ENCODE results near the gene PADI3.
A peak's percentile ranks its signal among the peaks of the same experiment; 100 is the strongest.

PADI3 gene, protein sequence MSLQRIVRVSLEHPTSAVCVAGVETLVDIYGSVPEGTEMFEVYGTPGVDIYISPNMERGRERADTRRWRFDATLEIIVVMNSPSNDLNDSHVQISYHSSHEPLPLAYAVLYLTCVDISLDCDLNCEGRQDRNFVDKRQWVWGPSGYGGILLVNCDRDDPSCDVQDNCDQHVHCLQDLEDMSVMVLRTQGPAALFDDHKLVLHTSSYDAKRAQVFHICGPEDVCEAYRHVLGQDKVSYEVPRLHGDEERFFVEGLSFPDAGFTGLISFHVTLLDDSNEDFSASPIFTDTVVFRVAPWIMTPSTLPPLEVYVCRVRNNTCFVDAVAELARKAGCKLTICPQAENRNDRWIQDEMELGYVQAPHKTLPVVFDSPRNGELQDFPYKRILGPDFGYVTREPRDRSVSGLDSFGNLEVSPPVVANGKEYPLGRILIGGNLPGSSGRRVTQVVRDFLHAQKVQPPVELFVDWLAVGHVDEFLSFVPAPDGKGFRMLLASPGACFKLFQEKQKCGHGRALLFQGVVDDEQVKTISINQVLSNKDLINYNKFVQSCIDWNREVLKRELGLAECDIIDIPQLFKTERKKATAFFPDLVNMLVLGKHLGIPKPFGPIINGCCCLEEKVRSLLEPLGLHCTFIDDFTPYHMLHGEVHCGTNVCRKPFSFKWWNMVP

DNA sequence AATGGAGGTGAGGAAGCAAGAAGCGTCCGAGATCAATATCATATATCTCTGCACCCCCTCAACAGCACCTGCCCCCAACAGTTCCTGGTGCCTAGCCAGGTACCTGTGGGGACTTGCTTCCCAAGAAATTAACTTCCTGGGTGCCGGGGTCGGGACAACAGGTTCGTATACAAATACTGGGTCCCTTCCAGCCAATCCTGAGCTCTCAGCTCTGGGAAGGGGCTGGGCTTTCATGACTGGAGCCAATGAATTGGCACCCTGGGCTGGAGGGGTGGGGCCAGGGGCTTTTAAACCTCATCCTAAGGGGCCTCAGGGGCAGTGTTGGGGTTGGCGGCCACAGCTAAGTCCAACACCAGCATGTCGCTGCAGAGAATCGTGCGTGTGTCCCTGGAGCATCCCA lies at the start of gene PADI3:
Gene PADI3 (plus strand): TSS at position 318 of the 400 bp plus-strand sequence. CDS start 40 bp downstream, at position 358.
- no peak for DNase-seq

DNA sequence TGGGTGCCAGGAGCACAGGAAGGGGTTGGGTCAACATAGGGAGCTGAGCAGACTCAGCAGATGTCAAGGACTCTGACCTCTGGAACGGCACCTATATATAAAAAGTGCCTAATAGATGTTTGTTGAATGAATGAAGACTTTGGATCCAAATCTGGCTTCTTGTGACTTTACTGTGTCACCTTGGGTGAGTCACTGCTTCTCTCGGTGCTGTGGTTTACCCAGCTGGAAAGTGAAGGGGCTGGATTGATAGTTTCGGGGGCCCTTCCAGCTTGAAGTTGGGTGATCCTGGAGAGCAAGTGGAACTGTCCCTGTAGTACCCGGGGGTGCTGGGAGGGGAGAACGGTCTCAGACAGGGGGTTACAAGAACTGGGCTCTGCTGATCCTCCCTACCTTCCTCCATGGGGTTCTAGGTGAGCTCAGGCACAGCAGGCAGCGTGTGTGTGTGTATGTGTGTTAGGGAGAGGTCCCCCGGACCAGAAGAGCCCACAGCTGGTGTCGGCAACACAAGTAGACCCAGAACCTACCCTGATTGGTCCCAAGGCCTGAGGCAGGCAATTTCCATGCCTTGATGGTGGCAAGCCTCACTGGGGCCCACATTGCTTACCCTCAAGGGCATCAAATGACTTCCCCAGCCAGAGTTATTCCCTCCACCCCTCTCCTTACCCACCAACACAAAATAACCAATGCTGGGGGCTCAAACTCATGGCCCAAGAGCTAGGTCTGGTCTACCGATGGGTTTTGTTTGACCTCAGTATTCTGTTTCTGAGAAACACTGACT lies 49.4 kb upstream of the PADI3 start:
- no peak for DNase-seq

DNA sequence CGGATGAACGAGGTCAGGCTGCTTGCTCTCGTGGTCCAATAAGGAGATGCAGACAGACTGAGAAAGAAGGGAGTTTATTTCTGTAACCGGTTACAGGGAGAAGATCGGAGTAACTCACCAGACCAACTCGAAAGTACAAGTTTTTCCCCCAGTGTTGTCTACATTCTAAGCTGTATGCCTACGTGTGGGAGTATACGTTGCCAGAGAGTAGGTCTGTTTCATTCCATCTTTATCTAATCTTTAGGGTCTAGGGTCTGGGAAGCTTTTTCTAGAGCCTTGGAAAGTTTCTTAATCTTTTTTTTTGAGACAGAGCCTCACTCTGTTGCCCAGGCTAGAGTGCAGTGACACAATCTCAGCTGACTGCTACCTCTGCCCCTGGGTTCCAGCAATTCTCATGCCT lies 48.7 kb upstream of the PADI3 start:
- no peak for DNase-seq

DNA sequence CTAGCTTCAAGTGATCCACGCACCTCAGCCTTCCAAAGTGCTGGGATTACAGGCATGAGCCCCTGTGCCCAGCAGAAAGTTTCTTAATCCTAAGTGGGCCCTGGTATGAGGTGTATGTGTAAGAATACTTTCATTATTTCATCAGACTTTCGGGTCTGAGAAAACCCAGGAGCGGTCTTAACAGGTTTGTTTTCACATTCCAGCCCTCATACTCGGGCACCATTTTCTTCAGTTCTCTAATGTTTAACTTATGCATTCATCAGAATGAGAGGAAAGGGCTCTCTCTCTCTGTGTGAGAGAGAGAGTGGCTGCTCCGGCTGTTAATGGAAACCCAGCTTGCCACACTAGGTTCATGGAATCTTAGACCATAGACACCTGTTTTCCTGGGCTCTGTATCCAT lies 48.1 kb upstream of the PADI3 start:
- DNase-seq = no peak

DNA sequence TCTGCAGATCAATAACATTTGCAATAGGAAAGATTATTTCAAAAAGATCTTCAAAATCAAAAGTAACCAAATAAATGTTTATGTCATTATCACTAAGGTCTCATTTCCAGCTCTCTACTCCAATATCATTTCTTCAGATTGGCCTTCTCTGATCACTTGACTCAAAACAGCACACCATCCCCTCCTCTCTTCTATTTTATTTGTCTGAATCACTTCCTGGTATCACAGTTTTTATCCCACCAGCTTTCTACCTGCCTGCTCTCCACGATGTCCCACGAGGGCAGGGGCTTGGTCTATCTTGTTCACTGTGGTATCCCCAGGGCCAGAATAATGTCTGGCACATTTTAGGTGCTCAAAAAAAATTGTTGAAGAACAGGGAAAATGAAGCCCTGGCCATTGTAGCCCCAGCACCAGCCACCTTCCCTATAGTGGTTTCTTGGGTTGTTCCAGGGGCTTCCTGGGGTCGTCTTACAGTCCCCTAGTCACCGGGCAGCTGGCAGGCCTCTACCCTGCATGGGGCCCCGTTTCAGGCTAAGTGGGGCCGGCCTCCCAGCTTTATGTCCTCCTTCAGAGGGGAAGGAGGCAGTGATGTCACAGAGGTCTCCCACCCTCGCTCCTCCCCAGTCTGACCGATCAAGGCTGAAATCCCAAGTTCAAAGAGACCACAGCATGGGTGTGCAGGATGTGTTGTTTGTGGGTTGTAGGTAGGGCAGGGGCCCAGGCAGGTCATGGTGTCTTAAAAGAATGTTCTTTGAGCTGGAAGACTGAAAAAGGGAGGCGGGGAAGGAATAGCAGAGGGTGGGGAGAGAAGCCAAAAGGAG lies 47.5 kb upstream of the PADI3 start:
- DNase-seq = no peak

DNA sequence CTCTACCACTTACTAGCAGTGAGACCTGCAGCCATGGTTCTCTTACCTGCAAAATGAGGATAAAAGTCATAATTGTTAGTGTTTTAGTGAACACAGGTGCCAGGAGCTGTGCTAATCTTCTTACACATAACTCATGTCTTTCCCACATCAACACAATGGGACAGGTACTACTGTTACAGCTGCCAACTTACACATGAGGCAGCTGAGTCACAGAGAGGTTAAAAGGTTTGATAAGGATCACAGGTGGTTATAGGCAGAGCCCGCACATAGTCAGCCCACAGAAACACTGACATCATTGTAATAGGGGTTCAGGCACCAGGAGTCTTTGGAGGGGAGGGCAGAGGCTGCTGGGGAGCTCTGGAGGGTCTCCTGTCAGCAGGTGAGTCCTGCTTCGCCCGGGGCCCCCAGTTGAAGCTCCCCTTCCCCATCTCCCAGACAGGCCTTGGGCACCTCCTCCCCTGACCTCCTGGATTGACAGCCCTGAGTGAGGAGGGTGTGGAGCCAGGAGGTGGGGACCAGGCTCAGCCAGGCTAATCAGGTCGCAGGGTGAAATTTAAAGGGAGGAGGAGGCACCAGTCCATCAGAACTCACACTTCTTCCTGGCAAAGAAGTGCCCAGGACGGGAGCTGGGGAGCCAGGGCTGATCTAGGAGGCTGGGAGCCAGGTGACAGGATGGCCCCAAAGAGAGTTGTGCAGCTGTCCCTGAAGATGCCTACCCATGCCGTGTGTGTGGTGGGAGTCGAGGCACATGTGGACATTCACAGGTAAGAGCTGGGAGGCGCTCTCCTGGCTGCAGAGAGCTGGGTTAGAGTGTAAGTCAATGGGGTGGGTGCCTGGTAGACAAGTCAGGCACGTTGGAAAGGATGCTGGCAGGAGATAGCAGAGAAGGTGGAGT lies 44.1 kb upstream of the PADI3 start, which contains the start of gene PADI1:
Gene PADI1 (plus strand): TSS at position 583 of the 895 bp plus-strand sequence. CDS start 90 bp downstream, at position 673.
- no peak for DNase-seq

DNA sequence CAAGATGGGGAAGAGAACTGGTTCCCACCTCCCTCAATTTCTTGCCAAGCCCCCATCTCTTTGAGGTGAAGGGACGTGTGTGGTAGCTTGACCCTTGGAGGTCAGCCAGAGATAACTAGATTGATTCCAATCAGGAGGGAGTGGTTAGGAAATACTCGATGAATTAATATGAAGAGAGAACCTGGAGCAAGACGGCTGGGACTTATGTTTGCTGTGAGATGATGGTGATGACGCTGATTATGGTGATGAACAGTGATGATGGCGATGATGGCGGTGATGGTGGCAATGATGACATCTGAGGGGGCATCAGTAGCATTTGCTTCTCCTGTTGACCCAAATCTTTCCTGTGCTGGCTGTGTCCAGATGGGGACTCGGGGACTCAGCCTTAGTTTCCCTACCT lies 43.2 kb upstream of the PADI3 start:
- DNase-seq = no peak

DNA sequence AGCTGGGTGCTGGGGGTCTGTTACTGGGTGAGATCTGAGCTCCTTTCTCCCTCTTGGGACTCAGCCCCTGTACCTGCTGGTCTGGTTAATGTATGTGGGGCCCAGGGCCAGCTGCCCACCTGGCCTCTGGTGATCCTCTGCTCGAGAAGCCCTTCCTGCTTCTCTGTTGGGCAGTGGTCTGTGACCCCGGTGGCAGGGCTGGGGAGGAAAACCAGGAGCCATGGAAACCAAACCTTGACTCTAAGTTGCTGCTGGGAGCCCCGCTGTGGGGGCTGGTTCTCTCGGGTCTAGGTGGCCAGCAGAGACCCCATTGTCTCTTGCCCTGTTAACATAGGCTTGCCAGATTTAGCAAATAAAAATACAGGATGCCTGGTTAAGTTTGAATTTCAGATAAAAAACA lies 42.7 kb upstream of the PADI3 start:
- no peak for DNase-seq

DNA sequence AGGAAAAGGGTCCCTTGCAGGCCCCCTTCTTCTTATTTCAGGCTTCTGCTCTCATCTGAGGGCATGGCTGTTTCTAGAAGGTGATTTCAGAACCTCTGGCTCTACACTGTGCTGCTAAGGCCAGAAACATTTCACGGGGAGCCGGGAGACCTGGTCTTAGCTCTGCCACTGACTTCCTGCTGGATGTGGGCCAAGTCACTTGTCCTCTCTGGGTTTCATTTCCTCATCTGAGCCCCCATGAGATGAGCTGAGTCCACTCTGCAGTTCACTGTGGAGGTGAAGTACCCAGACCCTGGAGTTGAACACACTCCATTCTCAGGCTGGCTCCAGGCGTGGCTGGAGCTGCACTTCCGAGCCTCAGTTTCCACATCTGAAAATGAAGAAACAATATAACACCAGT lies 41.9 kb upstream of the PADI3 start:
- no peak for DNase-seq

DNA sequence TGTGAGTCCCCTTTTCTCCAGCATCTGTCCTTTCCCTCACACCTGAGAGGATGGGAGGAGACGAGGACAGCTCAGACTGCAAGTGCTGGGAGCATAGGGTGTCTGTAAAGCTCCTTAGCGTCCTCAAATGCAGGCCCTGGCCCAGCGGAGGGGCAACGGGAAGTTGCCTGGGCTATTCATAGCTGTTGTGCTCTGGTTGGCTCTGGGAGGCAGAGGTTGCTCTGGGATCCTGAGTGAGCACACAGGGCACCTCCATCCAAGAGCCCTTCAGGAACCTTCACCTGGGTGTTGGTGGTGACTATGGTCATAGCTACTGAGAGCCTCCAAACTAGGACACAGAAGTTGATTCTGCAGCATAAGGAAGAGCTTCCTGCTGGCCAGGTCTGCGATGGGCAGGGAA lies 41.4 kb upstream of the PADI3 start:
- DNase-seq = no peak

DNA sequence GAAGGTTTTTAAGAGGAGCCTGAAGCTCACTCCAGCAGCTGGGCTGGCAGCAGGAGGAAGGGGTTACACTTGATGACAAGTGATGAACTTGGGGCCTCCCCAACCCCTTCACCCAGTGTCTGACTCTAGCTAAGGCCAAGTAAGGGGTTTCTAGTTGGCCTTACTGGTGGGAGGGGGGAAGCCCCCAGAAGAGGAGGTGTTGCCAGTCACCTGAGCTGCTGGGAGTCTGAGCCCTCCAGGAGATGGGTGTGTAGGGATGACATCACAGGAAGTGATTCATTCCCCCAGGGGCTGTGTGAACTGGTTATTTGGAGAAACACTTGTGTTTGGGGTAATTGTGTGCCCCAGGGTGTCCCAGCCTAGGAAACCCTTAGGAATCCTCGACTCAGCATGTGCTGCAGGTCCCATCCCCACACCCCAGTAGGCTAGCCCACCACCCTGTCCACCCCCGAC lies 40.9 kb upstream of the PADI3 start:
- DNase-seq = peak in 1 of 2 experiments; percentile 12

DNA sequence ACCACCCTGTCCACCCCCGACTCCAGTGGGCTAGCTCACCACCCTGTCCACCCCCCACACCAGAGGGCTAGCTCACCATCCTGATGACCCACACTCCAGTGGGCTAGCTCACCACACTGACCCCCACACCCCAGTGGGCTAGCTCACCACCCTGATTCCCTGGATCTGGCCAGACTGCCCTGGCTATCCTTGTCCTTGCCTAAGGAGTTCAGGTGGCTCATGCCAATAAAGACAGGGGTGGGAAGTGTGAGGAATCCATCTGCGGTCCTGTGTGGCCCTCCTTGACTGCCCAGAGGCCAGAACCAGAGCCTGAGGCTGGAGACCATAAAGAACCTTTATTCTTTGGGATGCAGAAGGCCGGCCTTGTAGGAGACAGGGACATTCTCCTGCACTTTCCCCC lies 40.4 kb upstream of the PADI3 start:
- DNase-seq = no peak

DNA sequence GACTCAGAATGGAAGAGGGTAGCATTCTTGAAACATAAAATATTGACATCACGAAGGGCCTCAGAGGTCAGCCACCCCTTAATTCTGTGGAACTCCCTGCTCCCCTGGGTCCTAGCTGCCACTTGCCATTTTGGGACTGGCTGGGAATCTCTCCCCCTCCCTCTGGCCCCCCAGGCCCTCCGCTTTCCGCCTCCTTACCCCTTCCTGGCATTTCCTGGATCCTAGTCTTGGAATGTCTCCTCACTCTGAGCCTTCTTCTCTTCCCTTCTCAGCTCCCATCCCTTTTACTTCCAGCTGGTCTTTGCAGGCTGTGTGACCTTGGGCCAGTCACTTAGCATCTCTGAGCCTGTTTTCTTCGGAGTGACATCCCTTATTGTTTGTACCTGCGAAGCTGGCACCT lies 39.5 kb upstream of the PADI3 start:
- no peak for DNase-seq

DNA sequence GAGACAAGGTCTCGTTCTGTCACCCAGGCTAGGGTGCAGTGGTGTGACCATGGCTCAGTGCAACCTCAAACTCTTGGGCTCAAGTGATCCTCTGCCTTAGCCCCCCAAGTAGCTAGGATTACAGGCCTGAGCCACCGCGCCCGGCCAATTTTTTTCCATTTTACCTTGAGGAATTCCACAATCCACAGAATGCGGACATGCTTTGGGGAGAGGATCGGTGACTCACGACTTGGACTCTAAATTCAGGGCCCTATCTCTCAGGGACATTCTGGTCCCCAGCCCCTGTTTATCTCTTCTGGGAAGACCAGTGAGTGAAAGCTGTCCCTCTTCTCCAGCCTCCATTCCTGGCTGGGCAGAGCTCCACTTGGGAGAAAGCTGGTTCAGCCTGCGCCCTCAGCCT lies 38.7 kb upstream of the PADI3 start:
- DNase-seq = no peak

DNA sequence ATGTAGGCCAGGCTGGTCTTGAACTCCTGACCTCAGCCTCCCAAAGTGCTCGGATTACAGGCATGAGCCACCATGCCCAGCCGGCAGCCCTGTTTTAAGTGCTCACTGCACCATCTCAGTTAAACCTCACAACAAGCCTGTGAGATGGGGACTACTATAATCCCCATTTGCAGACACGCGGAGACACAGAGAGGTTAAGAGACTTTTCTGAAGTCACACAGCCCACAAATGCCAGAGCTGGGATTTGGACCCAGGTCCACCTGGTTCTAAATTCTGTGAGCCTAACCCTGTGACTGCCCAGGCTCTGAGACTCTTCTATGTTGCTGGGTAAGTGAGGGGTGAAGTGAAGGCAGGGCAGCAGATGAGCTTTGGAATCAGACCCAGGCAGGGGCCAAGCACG lies 37.5 kb upstream of the PADI3 start:
- DNase-seq = no peak

DNA sequence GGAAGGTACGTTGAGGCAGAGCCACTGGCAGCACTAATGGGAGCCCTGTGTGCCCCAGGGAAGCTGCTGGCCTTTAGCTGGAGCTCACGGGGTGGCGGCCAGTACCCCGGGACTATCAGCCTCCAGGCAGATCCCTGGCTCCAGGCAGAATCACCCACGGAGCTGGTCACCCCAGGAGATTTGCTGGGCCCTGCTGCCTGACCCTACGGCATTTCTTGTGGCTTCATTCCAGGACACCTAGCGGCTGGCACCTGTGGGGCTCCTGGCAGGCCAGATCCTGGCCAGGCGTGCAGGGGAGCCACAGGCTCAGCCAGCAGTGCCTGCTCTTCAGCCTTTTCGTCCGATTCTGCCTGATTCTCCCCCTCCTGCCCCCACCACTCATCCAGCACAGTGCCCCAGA lies 36.9 kb upstream of the PADI3 start:
- no peak for DNase-seq

DNA sequence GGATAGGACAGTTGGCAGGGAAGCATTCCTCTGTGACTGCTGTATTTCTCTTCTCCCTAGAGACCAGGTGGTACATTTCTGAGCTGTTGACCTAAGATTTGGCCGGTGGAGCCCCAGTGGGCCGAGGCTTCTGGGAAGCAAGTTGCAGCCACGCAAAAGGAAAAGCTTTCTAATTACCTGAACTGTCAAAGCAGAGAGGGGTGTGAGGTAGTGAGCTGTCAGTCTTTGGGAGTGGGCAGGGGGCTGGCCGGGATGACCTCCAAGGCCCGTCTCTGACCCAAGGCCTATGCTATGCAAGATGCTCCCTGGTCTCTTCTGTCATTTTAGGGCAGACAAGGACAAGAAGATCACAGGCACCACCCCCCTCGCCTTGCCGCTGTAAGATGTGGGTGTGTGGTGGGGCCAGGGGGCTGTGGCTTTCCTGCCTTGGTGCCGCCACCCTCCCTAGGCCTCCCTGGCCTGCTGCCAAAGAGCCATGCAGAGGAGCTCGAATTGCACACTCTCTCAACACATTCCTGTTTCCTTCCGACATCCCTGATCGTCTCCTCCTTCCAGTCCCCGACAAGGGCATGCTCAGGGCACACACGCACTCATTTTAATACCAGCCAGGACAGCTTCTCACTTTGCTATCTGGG lies 36.3 kb upstream of the PADI3 start:
- DNase-seq = peak; percentile 9 to 15

DNA sequence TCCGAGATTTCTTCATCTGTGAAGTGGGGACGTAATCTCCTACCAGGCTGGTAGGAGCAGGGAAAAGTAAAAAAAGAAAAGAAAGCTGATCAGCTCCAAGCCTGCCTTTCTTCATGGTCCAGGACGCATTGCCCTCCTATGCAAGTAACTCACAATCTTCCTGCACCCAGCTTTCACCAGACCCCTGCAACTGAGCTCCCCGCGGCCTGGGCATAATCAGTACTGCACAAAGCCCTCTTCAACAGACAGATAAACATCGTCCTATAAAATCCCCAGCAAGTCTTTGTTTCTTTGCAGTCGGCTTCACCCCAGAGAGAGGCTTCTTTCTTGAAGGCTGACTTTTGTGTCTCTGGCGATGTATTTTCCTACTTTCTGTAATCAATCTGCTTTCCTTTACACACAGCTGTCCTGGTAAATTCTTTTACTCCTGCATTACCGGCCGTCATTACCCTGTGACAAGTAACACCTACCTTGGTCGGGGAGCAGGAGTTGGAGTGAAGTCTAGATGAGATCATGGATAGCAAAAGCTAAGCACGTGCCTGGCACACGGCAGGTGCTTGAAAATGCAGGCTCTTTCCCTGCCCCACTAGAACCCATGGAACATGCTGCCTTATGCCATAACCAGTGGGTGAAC lies 35.6 kb upstream of the PADI3 start:
- no peak for DNase-seq

DNA sequence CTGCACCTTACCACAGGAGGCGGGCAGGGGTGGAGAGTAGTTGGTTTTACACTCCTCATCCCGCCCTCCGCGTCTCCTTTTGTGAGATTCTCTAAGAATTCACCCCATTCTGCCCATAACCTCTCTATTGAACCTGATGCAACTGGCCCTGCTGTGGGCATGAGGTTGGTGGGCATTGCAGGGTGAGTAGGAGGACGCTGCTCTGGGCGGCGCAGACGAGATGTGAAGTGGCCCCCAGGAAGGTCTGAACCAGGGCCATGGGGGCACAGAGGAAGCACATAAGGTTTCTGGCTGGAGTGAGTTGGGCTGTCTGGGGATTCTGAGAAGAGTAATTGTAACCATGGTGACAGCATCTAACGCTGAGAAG lies 35.1 kb upstream of the PADI3 start:
- DNase-seq = no peak

DNA sequence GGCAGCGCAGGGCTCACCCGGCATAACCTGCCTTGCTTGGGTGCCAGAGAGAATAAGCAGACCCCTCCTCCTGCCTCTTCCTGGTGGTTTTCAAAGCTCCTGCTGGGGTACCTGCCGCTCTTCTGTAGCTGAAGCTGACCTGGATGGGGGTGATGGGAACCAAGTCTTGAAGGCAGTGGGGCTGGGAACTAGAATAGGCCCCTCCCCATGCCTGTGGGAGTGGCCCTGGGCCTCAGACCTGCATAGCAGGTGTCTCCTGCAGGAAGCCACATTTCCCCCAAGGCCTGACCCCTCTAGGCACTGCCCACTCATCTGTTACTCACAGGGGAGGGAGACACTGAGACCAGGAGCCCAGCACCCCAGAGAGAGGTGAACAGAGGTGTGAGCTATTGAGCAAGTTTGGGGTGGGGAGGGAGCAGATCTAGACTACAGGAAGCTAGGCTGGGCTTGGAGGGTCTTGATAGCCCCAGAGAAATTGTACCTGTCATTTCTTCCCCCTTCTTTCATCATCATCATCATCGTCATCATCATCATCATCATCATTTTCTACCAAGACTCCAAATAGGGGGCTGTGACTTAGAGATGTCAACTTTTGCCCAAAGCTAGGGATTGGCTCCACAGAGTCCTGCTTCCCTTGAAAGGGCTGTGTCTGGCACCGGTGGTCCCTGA lies 33.9 kb upstream of the PADI3 start:
- DNase-seq = no peak
